ENCODE results near the gene EEIG2. TPM values are rescaled to one million over a fixed set of nuclear protein-coding genes. Genes with fewer than 3 reads are reported as not detected.
A peak's percentile ranks its signal among the peaks of the same experiment; 100 is the strongest.

The EEIG2 gene
- total and polyA plus RNA-seq, 9 of the 15 experiments (the other 6 are each of a cell fraction or from before 2014, with no cell fraction given), result 6.1 to 26.9 (median 15.2) TPM

- TF ChIP-seq ZBTB40 (IDR thresholded peaks at IDR 0.05) (peak; percentile 68), ZBTB40 (CRISPR knock-in tag; IDR thresholded peaks at IDR 0.05) (no peak), RBM34 (IDR thresholded peaks at IDR 0.05; ENCODE audit: borderline replicate concordance, insufficient read depth, low read length) (no peak), BHLHE40 (IDR thresholded peaks at IDR 0.05; ENCODE audit: low read length) (no peak), PYGO2 (tag; IDR thresholded peaks at IDR 0.05) (no peak), SIN3A (IDR thresholded peaks at IDR 0.05; ENCODE audit: borderline replicate concordance in 2 of 2, control insufficient read depth in 1 of 2, low read depth in 2 of 2, low read length in 2 of 2) (peak in 1 of 2 experiments; percentile 81; a peak in 1 of 4 replicates), HNRNPLL (IDR thresholded peaks at IDR 0.05; ENCODE audit: low read depth, low read length, poor library complexity, severe bottlenecking) (peak; percentile 17), NONO (IDR thresholded peaks at IDR 0.05; ENCODE audit: low read depth in 2 of 2, low read length in 1 of 2) (peak; percentile 36 to 94; a peak in 2 of 4 replicates), RBBP5 (IDR thresholded peaks at IDR 0.05; ENCODE audit: borderline replicate concordance, insufficient read depth, low read length, poor library complexity, severe bottlenecking) (peak; percentile 56), CBX3 (IDR thresholded peaks at IDR 0.05; ENCODE audit: borderline replicate concordance in 1 of 2, low read length in 2 of 2) (0 out of 3 replicates have a peak, but pooled peaks of 1 of the 2 experiments have one; percentile 22), POLR2G (IDR thresholded peaks at IDR 0.05; ENCODE audit: low read depth, low read length) (peak; percentile 86), NR2C1 (IDR thresholded peaks at IDR 0.05) (no peak), NR2C1 (tag; IDR thresholded peaks at IDR 0.05) (0 out of 2 replicates have a peak, but pooled peaks have one; percentile 12), MITF (IDR thresholded peaks at IDR 0.05) (0 out of 2 replicates have a peak, but pooled peaks have one; percentile 18)
These were observed at the start of gene EEIG2 (continued) for GRCh38 chr1:108559215-108560186.

Data from K562 (cell line).